ENCODE data around the gene ZAP70.
A peak's percentile ranks its signal among the peaks of the same experiment; 100 is the strongest.

DNA sequence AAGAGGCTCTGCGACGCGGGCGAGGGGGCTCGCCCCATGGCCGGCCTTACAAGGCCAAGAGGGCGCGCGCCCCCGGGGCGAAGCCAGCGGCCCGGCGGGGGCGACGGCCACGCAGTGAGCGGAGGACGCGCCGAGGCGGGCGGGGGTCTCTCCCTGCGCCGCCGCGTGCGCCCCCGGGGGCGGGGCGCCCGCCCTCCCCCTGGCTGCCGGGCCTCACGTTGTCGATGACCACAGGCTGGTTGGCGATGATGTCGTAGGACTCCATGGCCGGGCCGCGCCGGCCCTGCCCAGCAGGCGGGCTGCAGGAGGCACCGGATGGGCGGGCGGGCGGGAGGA lies 49.8 kb upstream of the ZAP70 start:
- peak in 1 of 2 donors; percentile 21 for TF ChIP-seq POLR2A (IDR thresholded peaks at IDR 0.05)
- TF ChIP-seq CTCF (IDR thresholded peaks at IDR 0.05), result peak in 1 of 6 experiments; percentile 19
